PFSK-1 (cell line): ENCODE results near the gene KBTBD8.

Experiments
- FOXP2 ChIP-seq: optimal IDR thresholded peaks from 2 replicates; pipeline ENCODE3; 2011; ENCODE audit warnings: borderline replicate concordance, control low read depth, inconsistent platforms; ENCODE audit not compliant: insufficient read depth; ENCODE audit errors: extremely low read length, extremely low read depth
- POLR2AphosphoS5 ChIP-seq: IDR thresholded peaks from 2 replicates; pipeline ENCODE4 v1.6.1; 2012; ENCODE audit warnings: low read depth, mild to moderate bottlenecking, control low read depth, low read length, moderate library complexity
- REST ChIP-seq, 2 experiments: IDR thresholded peaks; 2 replicates each; pipeline versions ENCODE4 v1.6.1 to v1.8.0; 2011 to 2012; ENCODE audit warnings: low read depth in 2 of 2, low read length in 2 of 2, control low read depth in 1 of 2, inconsistent platforms in 1 of 2, mild to moderate bottlenecking in 1 of 2, moderate library complexity in 1 of 2; ENCODE audit not compliant: insufficient read depth in 1 of 2
- SIN3A ChIP-seq: IDR thresholded peaks from 2 replicates; pipeline ENCODE4 v1.6.1; 2012; ENCODE audit warnings: mild to moderate bottlenecking, low read length, moderate library complexity, borderline replicate concordance; ENCODE audit not compliant: insufficient read depth
- TAF1 ChIP-seq: IDR thresholded peaks from 2 replicates; pipeline ENCODE4 v1.6.1; 2012; ENCODE audit warnings: low read length, control low read depth, borderline replicate concordance; ENCODE audit not compliant: insufficient read depth

- no peak for TF ChIP-seq SIN3A
- TF ChIP-seq TAF1: no peak
- TF ChIP-seq POLR2AphosphoS5: no peak
- TF ChIP-seq FOXP2: no peak
- no peak for TF ChIP-seq REST (IDR thresholded peaks at IDR 0.05; ENCODE audit: insufficient read depth in 1 of 2, low read depth in 2 of 2, low read length in 2 of 2)
Observed at GRCh38 chr3:66997560-66998112, 471 bp upstream of the KBTBD8 start.
